Stimulated activated naive CD4-positive, alpha-beta T cell treated with Interleukin-2 at 50 U/mL for 16 hours (primary cell): Measurements from ENCODE around the gene MEIOSIN.
A peak's percentile ranks its signal among the peaks of the same experiment; 100 is the strongest.

ENCODE experiments used
- DNase-seq: peaks from one replicate; lab custom pipeline; 2025; lab: John Stamatoyannopoulos, UW

The MEIOSIN gene

DNA sequence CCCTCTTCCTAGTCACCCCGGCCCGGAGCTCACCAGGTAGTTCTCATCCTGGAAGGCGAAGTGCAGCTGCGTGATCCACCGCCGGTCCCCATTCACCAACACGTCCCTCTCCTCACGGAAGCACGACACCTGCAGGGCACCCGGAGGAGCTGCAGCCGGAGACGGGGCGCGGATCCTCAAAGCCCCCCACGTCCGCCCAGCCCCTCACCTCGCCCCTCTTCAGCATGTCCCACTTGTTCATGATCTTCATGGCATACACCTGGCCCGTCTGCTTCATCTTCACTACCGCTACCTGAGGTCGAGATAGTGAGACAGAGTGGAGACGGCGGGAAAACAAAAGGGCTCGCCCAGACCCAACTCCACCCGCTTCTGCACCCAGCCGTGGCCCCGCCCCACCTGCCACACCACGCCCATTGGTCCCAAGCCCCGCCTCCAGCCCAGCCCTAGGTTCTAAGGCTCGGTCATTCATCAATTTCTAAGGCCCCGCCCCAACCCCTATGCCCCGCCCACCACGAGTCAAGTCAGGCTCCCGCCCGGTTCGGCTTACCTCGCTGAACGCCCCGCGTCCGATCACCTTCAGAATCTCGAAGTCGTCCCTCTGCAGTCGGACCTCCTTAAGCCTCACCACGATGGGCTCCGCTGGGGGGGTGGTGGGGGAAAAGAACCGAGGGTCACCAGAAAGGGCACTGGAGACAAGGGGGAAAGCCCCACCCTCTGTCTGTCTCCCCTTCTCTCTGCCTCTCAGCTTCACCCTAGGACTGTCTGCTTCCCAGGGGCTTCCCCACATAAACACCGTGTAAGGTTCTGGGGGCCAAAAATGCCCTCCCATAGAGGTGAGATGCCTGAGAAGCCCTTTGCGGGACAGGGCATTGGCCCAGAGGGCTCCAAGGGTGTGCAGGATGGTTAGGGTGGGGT, 46.2 kb downstream of the MEIOSIN start:
- peak; percentile 81 for DNase-seq

- DNase-seq = no peak
Observed at GRCh38 chr19:45780146-45780447, 46.9 kb downstream of the MEIOSIN start.

DNA sequence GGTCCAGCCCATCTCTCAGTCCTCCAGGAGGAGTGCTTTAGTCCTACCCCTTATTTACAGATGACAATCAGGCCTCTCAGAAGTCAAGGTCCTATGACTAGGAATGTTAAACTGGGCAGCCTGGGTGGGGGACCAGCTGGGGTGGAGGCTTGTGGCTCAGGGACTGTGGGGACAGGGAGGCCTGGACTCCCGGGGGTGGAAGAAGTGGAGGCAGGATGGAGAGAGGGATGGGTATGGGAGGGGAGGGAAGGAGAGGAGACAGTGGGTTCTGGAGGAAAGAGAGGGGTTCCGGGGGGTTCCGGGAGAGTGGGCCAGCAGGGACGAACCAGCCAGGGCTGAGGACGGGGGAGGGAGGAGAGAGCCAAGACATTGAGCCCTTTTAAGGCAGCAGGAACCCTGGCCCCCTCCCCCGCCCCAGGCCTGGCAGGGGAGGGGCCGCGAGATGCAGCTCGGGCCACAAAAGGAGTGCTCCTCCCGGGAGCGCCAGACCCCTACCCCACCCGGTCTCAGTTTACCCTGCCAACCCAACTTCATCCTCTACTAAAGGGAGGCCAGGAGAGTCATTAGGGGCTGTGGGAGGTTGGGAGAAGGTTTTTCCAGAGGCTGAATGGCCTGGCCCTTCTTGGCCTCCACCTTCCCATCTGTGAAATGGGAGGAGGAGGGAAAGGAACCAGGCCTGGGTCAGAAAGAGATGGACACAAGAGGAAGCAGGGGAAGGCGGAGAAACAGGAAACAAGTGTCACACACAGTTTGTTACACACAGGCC, 47.4 kb downstream of the MEIOSIN start:
- no peak for DNase-seq

- DNase-seq = no peak
Observed at GRCh38 chr19:45781214-45782161, 48.2 kb downstream of the MEIOSIN start.

DNA sequence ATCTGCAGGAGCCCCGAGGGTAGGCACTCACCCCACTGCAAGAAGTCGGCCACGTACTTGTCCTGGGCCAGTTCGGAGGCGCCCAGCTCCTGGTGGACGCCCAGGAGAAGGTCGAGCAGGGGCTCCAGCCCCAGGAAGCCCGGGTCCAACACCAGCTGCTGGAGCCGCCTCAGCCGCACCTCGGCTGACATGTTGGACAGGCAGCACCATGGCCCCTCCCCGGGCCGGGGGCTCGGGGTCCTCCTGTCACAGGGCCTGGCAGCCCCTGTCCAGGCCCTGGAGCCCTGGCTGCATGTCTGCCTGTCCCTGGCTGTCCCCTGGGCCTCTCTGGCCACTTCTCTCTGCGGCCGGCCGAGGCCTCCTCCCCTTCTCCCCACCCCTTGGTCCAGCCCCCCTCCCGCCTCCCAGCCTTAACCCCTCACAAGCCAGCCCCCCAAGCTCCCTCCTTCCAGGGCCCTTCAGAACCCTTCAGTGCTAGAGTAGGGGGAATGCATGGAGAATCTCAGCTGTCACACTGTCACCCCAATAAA, 49.0 kb downstream of the MEIOSIN start, which contains the start of gene DMPK:
DMPK (minus strand) TSS at position 329 of the 530 bp plus-strand sequence; CDS start at position 191, 138 bp downstream.
- DNase-seq = no peak

- no peak for DNase-seq
Observed at GRCh38 chr19:45782820-45783785, 49.9 kb downstream of the MEIOSIN start.

- no peak for DNase-seq
Observed at GRCh38 chr19:45784096-45784495, 50.9 kb downstream of the MEIOSIN start.

DNA sequence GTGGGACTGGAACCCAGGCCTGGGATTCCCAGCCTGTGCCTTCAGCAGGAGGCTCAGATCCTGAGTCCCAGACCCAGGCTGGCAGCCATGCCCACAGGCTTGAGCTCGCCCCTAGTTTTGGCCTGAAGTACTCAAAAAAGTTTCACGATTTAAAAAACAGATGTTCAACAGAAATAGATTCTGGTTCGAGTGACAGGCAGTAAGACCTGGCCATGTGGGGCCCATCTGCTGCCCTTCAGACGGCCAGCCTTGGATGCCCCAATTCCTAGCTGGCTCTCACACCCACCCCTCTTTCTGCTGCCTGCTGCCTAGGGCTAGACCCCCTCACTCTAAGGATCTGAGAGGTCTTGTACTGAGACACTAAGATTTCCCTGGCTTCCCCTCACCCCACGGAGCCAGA, 51.9 kb downstream of the MEIOSIN start:
- DNase-seq = no peak

DNA sequence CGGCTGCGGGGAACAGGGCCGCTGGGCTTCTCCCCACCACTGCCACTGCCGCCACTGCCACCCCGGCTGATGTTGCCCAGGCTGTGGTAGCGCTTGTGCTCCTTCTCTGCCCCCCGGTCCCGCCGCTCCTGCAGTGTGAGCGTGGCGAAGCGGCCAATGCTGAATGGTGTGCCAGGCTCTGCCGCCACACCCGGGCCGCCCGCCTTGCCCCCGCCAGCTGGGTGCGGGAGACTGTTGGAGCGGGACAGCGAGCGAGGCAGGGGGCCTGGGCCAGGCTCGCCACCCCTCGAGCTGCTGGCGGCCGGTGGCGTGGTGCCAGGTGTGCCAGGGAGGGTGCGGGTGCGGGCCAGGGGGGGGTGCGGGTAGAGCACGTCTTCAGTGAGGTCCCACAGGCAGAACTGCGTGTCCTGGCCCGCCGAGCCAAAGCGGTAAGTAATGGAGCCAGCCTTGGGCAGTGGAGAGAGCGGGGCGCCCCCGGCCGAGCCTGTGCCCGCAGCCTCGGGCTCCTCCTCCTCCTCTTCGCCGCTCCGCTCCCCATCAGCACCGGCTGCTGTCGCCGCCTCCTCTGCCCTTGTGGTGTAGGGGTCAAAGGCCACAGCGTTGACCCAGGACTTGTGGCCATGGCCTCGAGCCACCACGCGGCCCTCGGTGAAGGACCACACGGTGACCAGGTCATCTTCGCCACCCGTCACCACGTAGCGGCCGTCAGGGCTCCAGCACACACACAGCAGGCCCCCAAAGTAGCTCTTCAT, 52.7 kb downstream of the MEIOSIN start:
- no peak for DNase-seq

- DNase-seq = no peak
Observed at GRCh38 chr19:45786533-45786894, 53.3 kb downstream of the MEIOSIN start.

DNA sequence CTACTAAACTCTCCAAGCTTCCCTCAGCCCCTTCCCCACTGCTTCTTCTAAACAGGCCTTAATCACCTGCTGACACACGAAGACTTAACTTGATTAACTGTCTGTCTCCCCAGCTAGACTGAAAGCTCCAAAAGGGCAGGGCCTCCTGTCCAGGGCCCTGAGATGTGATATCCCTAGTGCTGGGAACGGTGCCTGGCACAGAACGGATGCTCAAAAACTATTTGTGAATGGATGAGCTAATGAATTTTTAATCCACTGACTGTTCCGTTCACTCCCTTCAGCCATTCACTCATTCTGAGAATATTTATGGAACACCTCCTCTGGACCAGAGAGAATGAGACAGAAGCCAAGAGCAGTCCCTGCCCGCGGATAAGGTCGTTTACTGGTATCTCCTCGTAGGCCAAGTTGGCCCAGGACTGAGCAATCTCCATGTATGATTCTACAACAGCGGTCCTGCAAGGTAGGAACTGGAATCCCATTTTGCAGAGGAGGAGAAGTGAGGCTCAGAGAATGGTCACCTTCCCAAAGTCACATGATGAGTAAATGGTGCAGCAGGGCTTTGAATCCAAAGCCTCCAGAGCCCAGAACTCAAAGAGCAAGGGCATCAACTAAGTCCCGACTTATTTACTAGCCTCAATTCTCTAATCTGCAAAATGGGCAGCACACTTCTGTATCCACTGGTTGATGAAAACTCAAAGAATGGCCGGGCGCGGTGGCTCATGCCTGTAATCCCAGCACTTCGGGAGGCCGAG, 56.0 kb downstream of the MEIOSIN start:
- no peak for DNase-seq

DNA sequence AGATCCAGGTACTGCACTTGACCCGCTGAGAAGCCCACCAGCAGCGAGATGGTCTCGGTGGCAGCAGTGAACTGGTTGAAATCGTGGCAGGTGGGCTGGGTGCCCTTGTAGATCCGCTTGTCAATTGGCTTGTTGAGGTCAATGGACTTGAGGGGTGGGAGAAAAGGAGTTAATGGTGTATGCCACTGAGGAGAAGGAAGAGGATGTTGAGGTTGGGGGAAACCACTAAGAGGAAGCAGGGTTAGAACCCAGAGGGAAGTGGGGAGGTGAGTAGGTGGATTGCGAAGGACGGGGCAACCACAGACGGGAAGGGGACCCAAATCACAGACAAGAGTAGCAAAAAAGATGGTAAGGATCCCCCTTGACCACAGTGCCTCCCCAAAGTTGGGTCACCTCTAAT, 57.7 kb downstream of the MEIOSIN start:
- no peak for DNase-seq

DNA sequence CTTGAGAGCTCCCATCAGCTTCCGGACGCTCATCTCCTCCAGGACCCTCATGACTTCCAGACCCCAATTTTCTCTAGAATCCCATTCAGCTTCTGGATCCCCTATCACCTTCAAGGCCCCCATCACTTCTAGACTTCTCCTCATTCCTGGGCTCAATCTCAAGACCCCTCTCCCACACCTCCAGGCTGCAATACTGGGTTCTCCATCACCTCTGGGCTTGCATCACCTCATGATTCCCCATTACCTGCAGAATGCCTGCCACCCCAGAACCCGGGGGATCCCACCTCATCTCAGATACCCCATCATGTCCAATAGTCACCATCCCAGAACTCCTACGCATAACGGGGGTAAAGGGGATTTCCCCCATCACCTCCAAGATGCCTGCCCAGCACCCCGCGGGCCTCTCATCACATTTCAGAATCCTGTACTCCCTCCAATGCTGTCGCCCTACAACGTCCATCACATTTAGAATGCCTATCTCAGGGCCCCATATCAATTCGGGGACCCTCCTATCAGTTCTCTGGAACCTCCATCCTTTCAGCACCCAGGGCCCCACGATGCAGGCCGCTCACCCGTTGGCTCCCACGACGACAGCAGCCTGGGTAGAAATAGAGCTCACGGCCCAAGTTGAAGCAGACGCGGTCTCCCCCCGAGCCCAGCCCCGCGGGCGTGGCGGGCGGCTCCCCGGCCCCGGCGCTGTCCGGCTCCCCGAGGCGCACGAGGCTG, 58.7 kb downstream of the MEIOSIN start:
- DNase-seq = peak; percentile 19

DNA sequence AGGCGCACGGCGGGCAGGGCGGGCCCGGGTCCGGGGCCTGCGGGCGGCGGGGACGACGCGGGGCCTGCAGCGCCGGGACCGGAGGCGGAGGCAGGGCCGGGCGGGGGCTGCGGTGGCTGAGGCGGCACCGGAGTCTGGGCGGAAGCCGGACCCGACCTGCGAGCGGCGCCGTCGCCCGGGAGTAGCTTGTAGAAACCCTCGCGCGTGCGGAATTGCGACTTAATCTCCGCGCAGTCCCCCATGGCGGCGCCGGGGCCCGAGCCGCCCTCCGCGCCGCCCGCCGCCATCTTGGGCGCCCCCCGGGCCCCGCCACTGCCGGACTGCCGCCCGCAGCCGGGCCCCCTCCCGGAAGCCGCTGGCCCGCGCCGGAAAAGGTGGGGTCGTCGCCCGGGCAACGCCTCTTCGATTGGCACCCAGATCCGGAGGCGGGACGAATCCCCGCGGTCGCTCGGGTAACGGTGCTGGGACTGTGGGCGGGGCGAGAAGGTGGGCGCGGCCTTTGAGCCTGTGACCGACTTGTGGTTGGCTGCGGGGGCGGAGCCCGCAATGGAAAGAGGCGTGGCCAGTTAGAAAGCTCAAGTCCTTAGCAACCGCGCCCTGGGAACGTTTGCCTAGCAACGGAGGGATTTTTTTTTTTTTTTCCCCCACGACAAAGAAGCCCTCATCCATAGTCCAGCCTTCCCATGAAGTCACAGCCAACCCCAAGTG, 59.4 kb downstream of the MEIOSIN start, which contains the start of gene DMWD:
DMWD (minus strand) TSS at position 376 of the 708 bp plus-strand sequence; CDS start at position 287, 89 bp downstream.
- peak; percentile 99 for DNase-seq

DNA sequence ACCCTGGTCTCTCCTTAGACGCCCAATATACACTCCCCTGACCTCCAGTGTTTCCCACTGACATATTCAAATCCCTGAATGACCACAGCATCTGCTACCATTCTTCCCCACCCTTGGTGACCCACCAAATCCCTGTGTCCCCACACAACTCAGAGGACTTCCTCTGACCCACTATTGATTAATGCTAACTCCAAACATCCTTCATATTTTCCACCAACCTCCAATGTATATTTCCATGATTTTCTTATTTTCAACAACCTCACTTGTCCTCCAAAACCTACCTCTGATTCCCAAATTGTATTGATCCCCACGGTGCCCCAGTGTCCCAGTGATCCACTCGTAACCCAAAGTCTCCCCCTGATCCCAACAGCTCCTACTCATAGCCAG, 59.9 kb downstream of the MEIOSIN start:
- no peak for DNase-seq

DNA sequence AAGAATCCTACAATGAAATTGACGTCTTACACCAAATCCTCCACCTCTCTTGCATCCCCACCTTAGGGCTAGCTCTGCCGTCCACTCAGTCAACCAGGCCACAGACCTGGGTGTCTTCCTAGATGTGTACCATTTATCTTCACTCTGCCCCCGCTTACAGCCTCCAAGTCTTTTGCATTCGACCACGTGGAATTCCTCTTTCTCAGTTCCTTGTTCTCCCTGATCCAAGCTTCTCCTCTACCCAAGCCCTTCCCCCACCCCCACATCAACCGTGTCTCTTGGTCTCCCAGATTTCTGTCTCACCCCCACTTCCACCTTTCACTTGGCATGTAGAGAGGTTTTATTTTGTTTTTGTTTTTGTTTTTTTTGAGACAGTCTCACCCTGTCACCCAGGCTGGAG, 60.6 kb downstream of the MEIOSIN start:
- no peak for DNase-seq

GRCh38 chr19:45794627-45795026, 61.4 kb downstream of the MEIOSIN start:
- no peak for DNase-seq
